HL-60/S4 (cell line): ENCODE measurements around the gene FZD10.

Source experiments
- in situ Hi-C: fragments of 300-500 bp; cut with MboI; formaldehyde crosslinking; loops from 2 replicates; pipeline ENCODE4 v1.14.3; 2022; ENCODE audit warnings: low sequenced_read_pairs

FZD10 gene

GRCh38 chr12:130177635-130178242 is 15.5 kb downstream of the FZD10 start:
- in situ Hi-C loops: no loop called here

- in situ Hi-C loops: no loop called here
Measured at GRCh38 chr12:130178282-130178681, 16.0 kb downstream of the FZD10 start.

GRCh38 chr12:130179191-130179590 is 16.9 kb downstream of the FZD10 start:
- in situ Hi-C loops: no loop called here

GRCh38 chr12:130179621-130180020 is 17.4 kb downstream of the FZD10 start:
- in situ Hi-C loops: no loop called here

GRCh38 chr12:130181211-130181610 is 18.9 kb downstream of the FZD10 start:
- in situ Hi-C loops: no loop called here

- in situ Hi-C loops: no loop called here
Measured at GRCh38 chr12:130183585-130184370, 21.5 kb downstream of the FZD10 start.

- in situ Hi-C loops: no loop called here
Measured at GRCh38 chr12:130184404-130185090, 22.3 kb downstream of the FZD10 start.

- in situ Hi-C loops: no loop called here
Measured at GRCh38 chr12:130185455-130186391, 23.5 kb downstream of the FZD10 start.

- in situ Hi-C loops: no loop called here
Measured at GRCh38 chr12:130186651-130187268, 24.5 kb downstream of the FZD10 start.

- in situ Hi-C loops: no loop called here
Measured at GRCh38 chr12:130192642-130193345, 30.5 kb downstream of the FZD10 start.

GRCh38 chr12:130194154-130194553 is 31.9 kb downstream of the FZD10 start:
- in situ Hi-C loops: no loop called here

GRCh38 chr12:130195369-130195768 is 33.1 kb downstream of the FZD10 start:
- in situ Hi-C loops: no loop called here

- in situ Hi-C loops: no loop called here
Measured at GRCh38 chr12:130195776-130196175, 33.5 kb downstream of the FZD10 start.

GRCh38 chr12:130196827-130197226 is 34.6 kb downstream of the FZD10 start:
- in situ Hi-C loops: no loop called here

- in situ Hi-C loops: no loop called here
Measured at GRCh38 chr12:130198026-130198662, 35.9 kb downstream of the FZD10 start.

GRCh38 chr12:130198663-130199060 is 36.4 kb downstream of the FZD10 start:
- in situ Hi-C loops: no loop called here

- in situ Hi-C loops: no loop called here
Measured at GRCh38 chr12:130199581-130200390, 37.5 kb downstream of the FZD10 start.

- in situ Hi-C loops: no loop called here
Measured at GRCh38 chr12:130200445-130200844, 38.2 kb downstream of the FZD10 start.
